Astrocyte (in vitro differentiated cells and primary cell): ENCODE results near the gene MOB3B. TPM values are rescaled to one million over a fixed set of nuclear protein-coding genes. Genes with fewer than 3 reads are reported as not detected.

Source experiments
- DNase-seq: peaks from one replicate; pipeline ENCODE4 v3.0.0-alpha.2; 2010; ENCODE audit warnings: low read depth
- FAIRE-seq: peaks from 2 replicates; lab custom pipeline; 2011; peaks lifted over from hg19 to GRCh38; lab: Jason Lieb, UNC
- H2AFZ ChIP-seq: 2 replicates; pipeline ENCODE4 v1.6.0; 2012; ENCODE audit warnings: low read depth, low read length, inconsistent platforms
- H3K27ac ChIP-seq: 2 replicates; pipeline ENCODE4 v1.5.1; 2011; ENCODE audit warnings: low read depth, low read length, inconsistent platforms
- H3K27me3 ChIP-seq: 2 replicates; pipeline ENCODE4 v1.6.0; 2011; ENCODE audit warnings: low read length, inconsistent platforms; ENCODE audit not compliant: insufficient read depth
- H3K36me3 ChIP-seq: 2 replicates; pipeline ENCODE4 v1.5.1; 2011; ENCODE audit warnings: low read length, inconsistent platforms; ENCODE audit not compliant: insufficient read depth
- H3K4me1 ChIP-seq: 2 replicates; pipeline ENCODE4 v1.5.1; 2011; ENCODE audit warnings: low read length, inconsistent platforms; ENCODE audit not compliant: insufficient read depth
- H3K4me2 ChIP-seq: 2 replicates; pipeline ENCODE4 v1.6.0; 2012; ENCODE audit warnings: low read length, inconsistent platforms
- H3K4me3 ChIP-seq: 2 replicates; pipeline ENCODE4 v1.5.1; 2011; ENCODE audit warnings: low read depth, mild to moderate bottlenecking, low read length, inconsistent platforms; ENCODE audit not compliant: insufficient read depth
- H3K79me2 ChIP-seq: 2 replicates; pipeline ENCODE4 v1.6.0; 2012; ENCODE audit warnings: mild to moderate bottlenecking, low read length, inconsistent platforms; ENCODE audit not compliant: insufficient read depth
- H3K9ac ChIP-seq: 2 replicates; pipeline ENCODE4 v1.6.0; 2012; ENCODE audit warnings: mild to moderate bottlenecking, low read length, inconsistent platforms
- H3K9me3 ChIP-seq: 2 replicates; pipeline ENCODE4 v1.5.1; 2012; ENCODE audit warnings: low read depth, mild to moderate bottlenecking, low read length, inconsistent platforms; ENCODE audit not compliant: insufficient read depth
- H4K20me1 ChIP-seq: 2 replicates; pipeline ENCODE4 v1.6.0; 2012; ENCODE audit warnings: low read length, inconsistent platforms; ENCODE audit not compliant: insufficient read depth
- H3K27ac Mint-ChIP-seq: one replicate; pipeline ENCODE4 v1.8.0; 2021; ENCODE audit warnings: mild to moderate bottlenecking, mixed read lengths; ENCODE audit not compliant: unreplicated experiment
- H3K27me3 Mint-ChIP-seq: one replicate; pipeline ENCODE4 v1.8.0; 2021; ENCODE audit warnings: low read depth, mixed read lengths; ENCODE audit not compliant: unreplicated experiment
- H3K36me3 Mint-ChIP-seq: one replicate; pipeline ENCODE4 v1.8.0; 2021; ENCODE audit warnings: low read depth, mixed read lengths; ENCODE audit not compliant: unreplicated experiment
- H3K4me1 Mint-ChIP-seq: one replicate; pipeline ENCODE4 v1.8.0; 2021; ENCODE audit warnings: low read depth, mixed read lengths; ENCODE audit not compliant: unreplicated experiment
- H3K4me3 Mint-ChIP-seq: one replicate; pipeline ENCODE4 v1.8.0; 2021; ENCODE audit warnings: mild to moderate bottlenecking, moderate library complexity, mixed read lengths; ENCODE audit not compliant: unreplicated experiment
- H3K9me3 Mint-ChIP-seq: one replicate; pipeline ENCODE4 v1.8.0; 2021; ENCODE audit warnings: mild to moderate bottlenecking, mixed read lengths; ENCODE audit not compliant: unreplicated experiment
- EZH2 ChIP-seq: IDR thresholded peaks from 2 replicates; pipeline ENCODE4 v1.6.1; 2012; ENCODE audit warnings: mild to moderate bottlenecking, low read length, inconsistent platforms; ENCODE audit not compliant: insufficient read depth
- total RNA-seq: library from RNA; stranded (reverse); gene quantifications from 2 replicates; pipeline ENCODE4 v1.2.1, GENCODE V29; 2021
- TF ChIP-seq, protein P1 (sequence below): IDR thresholded peaks from 2 replicates; pipeline ENCODE4 v1.5.1; 2011; ENCODE audit warnings: low read depth, mild to moderate bottlenecking, inconsistent platforms, low read length, moderate library complexity; ENCODE audit not compliant: insufficient read depth

MOB3B gene
- total RNA-seq, 1 donor from 2014 or later = 3.9 TPM

DNA sequence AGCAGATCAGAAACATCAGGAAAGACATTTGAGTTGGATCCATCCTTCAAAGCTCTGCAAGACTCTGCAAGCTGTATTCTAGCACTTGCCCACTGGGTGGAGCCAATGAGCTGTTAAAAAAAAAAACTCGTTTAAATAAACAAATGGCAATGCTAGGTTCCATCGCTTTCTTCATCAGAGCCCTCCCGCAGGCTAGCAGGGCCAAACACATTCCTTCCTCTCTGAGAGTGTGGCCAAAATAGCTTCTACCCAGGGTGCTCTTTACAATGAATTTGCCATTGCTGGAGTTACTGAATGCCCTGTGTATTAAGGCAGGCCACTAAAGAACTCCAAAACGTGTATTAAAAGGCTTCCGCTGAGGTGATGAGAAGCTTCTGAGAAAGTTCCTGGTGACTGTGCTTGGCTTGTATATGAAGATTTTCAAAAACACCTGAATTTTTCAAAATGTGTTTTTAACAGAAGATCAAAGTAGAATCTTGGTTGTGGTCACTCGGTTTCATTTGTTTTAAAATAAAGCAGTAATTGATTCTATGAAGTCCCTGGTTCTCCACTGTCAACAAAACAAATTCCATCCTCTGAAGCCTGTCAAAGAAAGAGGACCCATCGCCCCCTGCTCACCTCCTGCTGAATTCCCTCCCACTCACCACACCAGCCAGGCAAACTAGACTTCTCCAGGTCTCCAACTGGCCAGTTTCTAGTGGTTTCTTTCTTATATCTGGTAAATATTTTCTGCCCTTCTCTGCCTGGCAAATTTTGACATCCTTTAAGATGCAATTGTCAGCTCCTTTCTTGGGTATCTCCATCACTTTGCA lies 196.2 kb downstream of the MOB3B start:
- DNase-seq (peak; percentile 42), FAIRE-seq (peak; percentile 92)
- Histone ChIP-seq H3K36me3 (no peaks in the 10 kb centered on the region), H3K9ac (no peak overlapping the region), H3K27ac (no peak overlapping the region), H3K4me3 (no peak overlapping the region), H2AFZ (no peak overlapping the region), H3K79me2 (no peaks in the 10 kb centered on the region), H3K9me3 (no peaks in the 10 kb centered on the region), H4K20me1 (no peaks in the 10 kb centered on the region), H3K4me2 (no peak overlapping the region), H3K4me1 (peaks cover 3% of the 10 kb centered on the region), H3K27me3 (peaks cover 14% of the 10 kb centered on the region)
- H3K27me3 Mint-ChIP-seq = peaks cover 2% of the 10 kb centered on the region
- TF ChIP-seq, protein P1, sequence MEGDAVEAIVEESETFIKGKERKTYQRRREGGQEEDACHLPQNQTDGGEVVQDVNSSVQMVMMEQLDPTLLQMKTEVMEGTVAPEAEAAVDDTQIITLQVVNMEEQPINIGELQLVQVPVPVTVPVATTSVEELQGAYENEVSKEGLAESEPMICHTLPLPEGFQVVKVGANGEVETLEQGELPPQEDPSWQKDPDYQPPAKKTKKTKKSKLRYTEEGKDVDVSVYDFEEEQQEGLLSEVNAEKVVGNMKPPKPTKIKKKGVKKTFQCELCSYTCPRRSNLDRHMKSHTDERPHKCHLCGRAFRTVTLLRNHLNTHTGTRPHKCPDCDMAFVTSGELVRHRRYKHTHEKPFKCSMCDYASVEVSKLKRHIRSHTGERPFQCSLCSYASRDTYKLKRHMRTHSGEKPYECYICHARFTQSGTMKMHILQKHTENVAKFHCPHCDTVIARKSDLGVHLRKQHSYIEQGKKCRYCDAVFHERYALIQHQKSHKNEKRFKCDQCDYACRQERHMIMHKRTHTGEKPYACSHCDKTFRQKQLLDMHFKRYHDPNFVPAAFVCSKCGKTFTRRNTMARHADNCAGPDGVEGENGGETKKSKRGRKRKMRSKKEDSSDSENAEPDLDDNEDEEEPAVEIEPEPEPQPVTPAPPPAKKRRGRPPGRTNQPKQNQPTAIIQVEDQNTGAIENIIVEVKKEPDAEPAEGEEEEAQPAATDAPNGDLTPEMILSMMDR = peak; percentile 97
- no peak for TF ChIP-seq EZH2
- H3K4me3 Mint-ChIP-seq = no peak overlapping the region
- H3K27ac Mint-ChIP-seq = no peak overlapping the region
- H3K9me3 Mint-ChIP-seq = no peaks in the 10 kb centered on the region
- no peaks in the 10 kb centered on the region for H3K36me3 Mint-ChIP-seq
- H3K4me1 Mint-ChIP-seq = peaks cover 8% of the 10 kb centered on the region

DNA sequence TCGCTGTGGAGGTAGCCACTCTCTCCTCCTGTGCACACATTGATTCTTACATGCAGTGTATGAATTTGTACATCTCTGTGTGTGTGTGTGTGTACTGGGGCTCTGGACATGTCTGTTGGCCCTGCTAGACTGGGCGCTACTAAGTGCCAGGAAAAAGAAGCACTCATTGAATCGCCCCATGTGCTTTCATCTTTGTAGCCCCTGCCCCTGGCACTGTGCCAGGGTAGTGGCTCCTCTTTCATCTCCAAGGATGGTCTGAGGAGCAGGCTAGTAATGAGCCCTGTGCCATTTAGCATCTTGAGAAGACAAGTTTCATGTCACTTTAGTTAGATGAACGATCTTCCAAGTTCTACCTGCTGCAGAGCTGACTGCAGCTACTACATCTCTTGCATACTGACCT lies 198.2 kb downstream of the MOB3B start:
- H3K9ac ChIP-seq = no peak overlapping the region
- H3K9me3 ChIP-seq = no peaks in the 10 kb centered on the region
- Mint-ChIP-seq H3K36me3 (no peaks in the 10 kb centered on the region), H3K9me3 (no peaks in the 10 kb centered on the region), H3K27ac (no peak overlapping the region), H3K27me3 (no peaks in the 10 kb centered on the region), H3K4me3 (no peak overlapping the region), H3K4me1 (peaks cover 5% of the 10 kb centered on the region)
- H3K4me3 ChIP-seq = no peak overlapping the region
- no peak overlapping the region for H2AFZ ChIP-seq
- FAIRE-seq (no peak), DNase-seq (no peak)
- no peak overlapping the region for H3K27ac ChIP-seq
- no peak for TF ChIP-seq EZH2
- TF ChIP-seq, protein P1 = no peak
- H3K79me2 ChIP-seq = no peaks in the 10 kb centered on the region
- H3K36me3 ChIP-seq = no peaks in the 10 kb centered on the region
- H3K4me2 ChIP-seq = no peak overlapping the region
- H3K4me1 ChIP-seq = peaks cover 3% of the 10 kb centered on the region
- no peaks in the 10 kb centered on the region for H4K20me1 ChIP-seq
- H3K27me3 ChIP-seq = peaks cover 14% of the 10 kb centered on the region

DNA sequence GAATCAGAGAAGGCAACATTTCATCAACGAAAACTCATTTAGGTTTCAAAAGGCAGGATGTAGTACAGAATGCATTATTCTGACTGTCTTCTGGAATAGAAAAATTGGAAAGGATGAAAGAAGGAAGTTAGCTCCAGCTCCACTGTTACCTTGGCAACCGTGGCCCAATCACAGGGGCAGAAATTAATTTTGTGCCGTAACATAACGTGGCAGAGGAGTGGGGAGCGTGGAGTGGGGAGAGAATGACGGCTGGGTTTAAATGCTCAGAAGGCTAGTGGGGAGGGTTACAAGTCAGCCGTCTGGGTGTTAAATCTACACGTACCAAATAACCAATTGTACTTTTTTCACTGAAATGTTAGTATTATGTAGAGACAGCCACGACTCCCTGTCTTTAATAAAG lies 200.3 kb downstream of the MOB3B start:
- DNase-seq = no peak
- no peak overlapping the region for H3K27ac ChIP-seq
- TF ChIP-seq EZH2 = no peak
- TF ChIP-seq, protein P1 = no peak
- no peak overlapping the region for H2AFZ ChIP-seq
- H3K4me2 ChIP-seq = no peak overlapping the region
- no peak overlapping the region for H3K4me3 Mint-ChIP-seq
- peaks cover 5% of the 10 kb centered on the region for H3K4me1 Mint-ChIP-seq
- no peaks in the 10 kb centered on the region for H3K9me3 ChIP-seq
- no peak overlapping the region for H3K9ac ChIP-seq
- no peak overlapping the region for H3K27ac Mint-ChIP-seq
- peaks cover 3% of the 10 kb centered on the region for H3K4me1 ChIP-seq
- peaks cover 3% of the 10 kb centered on the region for H3K9me3 Mint-ChIP-seq
- no peak overlapping the region for H3K4me3 ChIP-seq
- H4K20me1 ChIP-seq = no peaks in the 10 kb centered on the region
- H3K27me3 Mint-ChIP-seq = no peaks in the 10 kb centered on the region
- peaks cover 14% of the 10 kb centered on the region for H3K27me3 ChIP-seq
- no peaks in the 10 kb centered on the region for H3K36me3 Mint-ChIP-seq
- no peak for FAIRE-seq
- no peaks in the 10 kb centered on the region for H3K36me3 ChIP-seq
- no peaks in the 10 kb centered on the region for H3K79me2 ChIP-seq
